Activated T-cell treated with anti-CD3 and anti-CD28 coated beads for 4 hours (primary cell): ENCODE data around the gene PANX2.
"Not testable (repeated sequence)": the region's sequence is repeated elsewhere in the genome, so short reads cannot be mapped to it uniquely, and the experiment has no call there.

Experiments
- DNase-seq: peaks from one replicate; pipeline ENCODE4 v3.0.0-alpha.2; 2020

The PANX2 gene

GRCh38 chr22:50170453-50171318, at the start of gene PANX2:
Gene PANX2 (plus strand): TSS chr22:50170731. CDS start chr22:50170731, 0 bp downstream.
- DNase-seq: no peak

GRCh38 chr22:50121202-50121740, 49.3 kb upstream of the PANX2 start:
- no peak for DNase-seq

- no peak for DNase-seq
These were observed 47.4 kb upstream of the PANX2 start for GRCh38 chr22:50123119-50123518.

GRCh38 chr22:50125029-50125428, 45.5 kb upstream of the PANX2 start:
- DNase-seq: no peak

GRCh38 chr22:50129121-50129736, 41.3 kb upstream of the PANX2 start:
- no peak for DNase-seq

GRCh38 chr22:50131894-50132293, 38.6 kb upstream of the PANX2 start:
- no peak for DNase-seq

- no peak for DNase-seq
These were observed 36.0 kb upstream of the PANX2 start for GRCh38 chr22:50134481-50134880.

GRCh38 chr22:50136581-50137015, 33.9 kb upstream of the PANX2 start:
- no peak for DNase-seq

GRCh38 chr22:50137277-50137676, 33.3 kb upstream of the PANX2 start:
- DNase-seq: not testable (repeated sequence)

- no peak for DNase-seq
These were observed 32.5 kb upstream of the PANX2 start for GRCh38 chr22:50138041-50138440.

- no peak for DNase-seq
These were observed 31.5 kb upstream of the PANX2 start for GRCh38 chr22:50138988-50139387.

- DNase-seq: no peak
These were observed 30.6 kb upstream of the PANX2 start for GRCh38 chr22:50139843-50140415.

GRCh38 chr22:50140615-50141014, 29.9 kb upstream of the PANX2 start:
- no peak for DNase-seq

- DNase-seq: no peak
These were observed 29.1 kb upstream of the PANX2 start for GRCh38 chr22:50141462-50141861.

GRCh38 chr22:50141891-50142363, 28.6 kb upstream of the PANX2 start:
- DNase-seq: no peak

GRCh38 chr22:50143096-50143495, 27.4 kb upstream of the PANX2 start:
- DNase-seq: no peak

- DNase-seq: no peak
These were observed 26.4 kb upstream of the PANX2 start for GRCh38 chr22:50144005-50144614.

GRCh38 chr22:50145721-50146438, 24.7 kb upstream of the PANX2 start:
- DNase-seq: no peak

- no peak for DNase-seq
These were observed 23.9 kb upstream of the PANX2 start for GRCh38 chr22:50146439-50147238.

GRCh38 chr22:50147258-50148165, 23.0 kb upstream of the PANX2 start:
- DNase-seq: not testable (repeated sequence)

- DNase-seq: no peak
These were observed 22.4 kb upstream of the PANX2 start for GRCh38 chr22:50148166-50148500.
